ENCODE measurements around the gene SOX14. TPM values are rescaled to one million over a fixed set of nuclear protein-coding genes. Genes with fewer than 3 reads are reported as not detected.

Gene SOX14
- total RNA-seq, 1 donor from 2014 or later: not detected

DNA sequence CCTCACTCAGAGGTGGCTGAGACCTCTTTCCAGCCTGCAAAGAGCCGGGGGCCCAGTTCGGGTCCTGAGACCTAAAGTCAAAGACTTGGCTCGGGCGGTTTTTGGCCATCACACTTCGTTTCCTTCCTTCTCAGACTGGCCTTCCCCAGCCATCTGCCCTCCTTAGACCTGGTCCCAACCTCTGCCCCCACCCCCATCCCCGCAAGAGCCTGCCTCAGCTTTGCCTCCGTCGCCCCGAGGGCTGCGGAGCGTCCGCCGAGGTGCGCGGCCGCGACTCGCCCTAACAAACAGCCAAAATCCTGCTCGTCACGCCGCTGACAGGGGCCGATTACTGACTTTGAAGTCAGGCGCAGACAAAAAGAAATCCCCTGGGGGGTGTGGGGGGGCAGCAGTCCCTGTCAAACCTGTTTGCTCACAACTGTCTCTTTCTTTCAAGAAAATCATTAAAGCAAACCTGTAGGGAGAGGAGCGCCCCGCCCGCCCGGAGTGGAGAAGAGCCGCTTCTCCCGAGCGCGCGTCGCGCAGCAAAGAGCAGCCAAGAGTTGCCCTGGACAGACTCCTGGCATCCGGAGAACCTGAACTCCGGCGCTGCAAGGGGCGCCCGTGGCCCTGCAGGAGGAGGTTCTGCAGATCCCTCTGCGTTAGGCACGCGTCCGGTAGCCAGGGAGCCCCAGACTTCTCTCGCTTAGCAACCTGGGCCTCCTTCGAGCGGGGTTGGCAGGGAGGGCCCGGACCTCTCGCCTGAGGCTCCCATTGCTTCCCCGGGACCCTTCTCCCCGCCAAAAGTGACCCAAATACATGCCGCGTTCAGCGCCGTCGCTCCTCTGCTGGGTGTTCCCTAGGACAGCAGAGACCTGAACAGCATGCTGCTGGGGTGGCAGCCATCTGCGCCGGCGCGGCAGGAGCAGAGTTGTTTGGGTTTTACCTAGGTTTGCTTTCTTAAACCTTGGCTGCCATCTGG is 4.5 kb downstream of the SOX14 start:
- DNase-seq (ENCODE audit: low read depth, low spot score): no peak

- no peak for DNase-seq (ENCODE audit: low read depth, low spot score)
Observed at GRCh38 chr3:137769322-137770065, 5.4 kb downstream of the SOX14 start.

DNA sequence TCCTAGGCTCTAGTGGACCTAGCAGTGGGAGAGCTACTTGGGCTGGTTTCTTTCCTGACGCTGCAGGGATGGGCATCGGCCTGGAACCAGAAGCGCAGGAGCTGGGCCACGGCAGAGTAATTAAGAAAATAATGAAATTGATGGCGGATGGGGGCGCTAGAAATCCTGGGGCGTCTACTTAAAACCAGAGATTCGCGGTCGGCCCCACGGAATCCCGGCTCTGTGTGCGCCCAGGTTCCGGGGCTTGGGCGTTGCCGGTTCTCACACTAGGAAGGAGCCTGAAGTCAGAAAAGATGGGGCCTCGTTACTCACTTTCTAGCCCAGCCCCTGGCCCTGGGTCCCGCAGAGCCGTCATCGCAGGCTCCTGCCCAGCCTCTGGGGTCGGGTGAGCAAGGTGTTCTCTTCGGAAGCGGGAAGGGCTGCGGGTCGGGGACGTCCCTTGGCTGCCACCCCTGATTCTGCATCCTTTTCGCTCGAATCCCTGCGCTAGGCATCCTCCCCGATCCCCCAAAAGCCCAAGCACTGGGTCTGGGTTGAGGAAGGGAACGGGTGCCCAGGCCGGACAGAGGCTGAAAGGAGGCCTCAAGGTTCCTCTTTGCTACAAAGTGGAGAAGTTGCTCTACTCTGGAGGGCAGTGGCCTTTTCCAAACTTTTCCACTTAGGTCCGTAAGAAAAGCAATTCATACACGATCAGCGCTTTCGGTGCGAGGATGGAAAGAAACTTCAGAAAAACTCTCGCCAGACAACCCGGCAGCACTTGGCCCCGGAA is 6.1 kb downstream of the SOX14 start:
- no peak for DNase-seq (ENCODE audit: low read depth, low spot score)

GRCh38 chr3:137770835-137771399 is 6.8 kb downstream of the SOX14 start:
- no peak for DNase-seq (ENCODE audit: low read depth, low spot score)

GRCh38 chr3:137771401-137772213 is 7.5 kb downstream of the SOX14 start:
- no peak for DNase-seq (ENCODE audit: low read depth, low spot score)

- no peak for DNase-seq (ENCODE audit: low read depth, low spot score)
Observed at GRCh38 chr3:137772214-137772955, 8.3 kb downstream of the SOX14 start.

GRCh38 chr3:137778941-137779340 is 14.8 kb downstream of the SOX14 start:
- DNase-seq (ENCODE audit: low read depth, low spot score): no peak

DNA sequence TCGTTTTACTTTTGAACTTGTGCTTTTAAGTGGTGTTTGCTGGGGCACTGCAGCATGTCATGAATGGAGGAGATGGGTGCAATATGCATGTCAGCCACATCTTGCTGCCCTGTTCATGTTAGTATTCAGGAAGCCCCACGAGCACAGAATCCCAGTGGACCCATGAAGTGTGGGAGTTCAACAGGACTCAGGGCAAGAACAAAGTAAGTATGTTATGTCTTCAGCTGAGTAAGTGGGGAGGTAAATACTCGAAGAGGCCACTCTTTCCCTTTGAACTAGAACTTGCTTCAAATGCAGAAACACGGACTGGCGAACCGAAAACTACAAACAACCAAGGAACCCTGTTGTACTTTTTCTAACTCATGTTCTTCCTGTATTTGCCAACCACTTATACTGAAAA is 23.4 kb downstream of the SOX14 start:
- no peak for DNase-seq (ENCODE audit: low read depth, low spot score)

GRCh38 chr3:137789236-137789635 is 25.1 kb downstream of the SOX14 start:
- DNase-seq (ENCODE audit: low read depth, low spot score): no peak

DNA sequence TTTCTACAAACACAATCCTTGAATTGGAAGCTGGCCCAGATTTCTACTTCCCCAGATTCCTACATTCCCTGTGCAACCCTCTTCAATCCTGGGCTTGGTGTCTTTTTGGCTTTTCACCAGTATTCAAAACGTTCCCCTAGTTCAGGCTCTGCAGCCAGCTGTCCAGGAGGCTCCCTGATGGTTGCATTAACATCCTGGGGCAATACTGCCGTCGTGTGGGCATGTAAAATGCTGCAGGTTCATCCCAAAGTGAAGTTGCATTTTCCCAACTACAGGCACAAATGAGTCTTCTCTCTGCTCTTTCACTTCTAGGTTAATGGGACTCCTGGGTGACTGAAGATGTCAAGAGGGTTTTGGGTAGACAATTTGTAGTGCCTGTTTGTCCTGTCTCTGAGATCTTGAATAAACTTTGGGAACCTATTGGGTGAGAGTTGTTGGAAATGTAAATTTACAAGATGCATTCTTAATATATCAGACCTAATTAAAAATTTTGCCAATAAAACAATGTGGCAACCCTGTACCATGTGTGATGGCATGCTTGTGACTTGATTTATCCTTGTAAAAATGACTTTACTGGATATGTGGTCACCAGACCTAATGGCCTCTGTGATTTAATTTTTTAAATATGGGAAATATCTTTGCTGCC is 28.6 kb downstream of the SOX14 start:
- no peak for DNase-seq (ENCODE audit: low read depth, low spot score)

DNA sequence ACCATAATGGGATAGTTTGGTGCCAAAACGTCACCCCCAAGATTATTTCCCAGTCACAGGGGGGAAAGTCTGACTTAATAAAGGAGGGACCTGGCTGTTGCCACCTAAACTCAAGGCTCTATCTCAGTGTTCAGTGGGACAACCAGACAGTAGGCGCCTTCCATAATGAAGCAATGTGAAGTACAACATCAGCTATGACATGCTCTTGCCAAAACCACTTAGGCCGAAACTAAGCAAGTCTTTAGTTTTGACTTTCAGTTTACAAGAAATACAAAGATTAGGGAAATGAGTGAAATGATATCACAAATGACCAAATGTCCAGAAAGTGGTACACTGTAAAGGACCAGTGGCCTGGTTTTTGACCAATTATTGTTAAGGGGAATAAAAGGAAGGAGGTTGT is 32.9 kb downstream of the SOX14 start:
- no peak for DNase-seq (ENCODE audit: low read depth, low spot score)

- no peak for DNase-seq (ENCODE audit: low read depth, low spot score)
Observed at GRCh38 chr3:137803215-137803614, 39.1 kb downstream of the SOX14 start.

DNA sequence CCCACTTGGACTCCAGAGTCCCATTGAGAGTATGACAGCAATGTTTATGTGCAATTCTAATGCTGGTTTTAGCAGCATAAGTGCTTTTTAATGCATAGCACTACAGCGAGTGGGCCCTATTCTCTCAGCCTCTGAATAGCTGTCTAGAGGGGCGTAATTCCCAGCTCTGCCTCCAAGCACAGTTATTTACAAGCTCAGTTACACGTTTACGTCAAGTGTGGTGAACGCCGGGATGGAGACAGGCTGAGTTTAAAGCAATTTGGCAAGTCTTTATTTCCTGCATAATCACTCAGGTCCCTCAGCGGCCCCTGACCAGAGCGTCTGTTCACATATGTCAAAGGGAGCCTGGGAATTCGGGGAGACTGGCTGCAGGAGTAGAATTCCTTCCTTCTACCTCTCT is 43.9 kb downstream of the SOX14 start:
- DNase-seq (ENCODE audit: low read depth, low spot score): no peak

DNA sequence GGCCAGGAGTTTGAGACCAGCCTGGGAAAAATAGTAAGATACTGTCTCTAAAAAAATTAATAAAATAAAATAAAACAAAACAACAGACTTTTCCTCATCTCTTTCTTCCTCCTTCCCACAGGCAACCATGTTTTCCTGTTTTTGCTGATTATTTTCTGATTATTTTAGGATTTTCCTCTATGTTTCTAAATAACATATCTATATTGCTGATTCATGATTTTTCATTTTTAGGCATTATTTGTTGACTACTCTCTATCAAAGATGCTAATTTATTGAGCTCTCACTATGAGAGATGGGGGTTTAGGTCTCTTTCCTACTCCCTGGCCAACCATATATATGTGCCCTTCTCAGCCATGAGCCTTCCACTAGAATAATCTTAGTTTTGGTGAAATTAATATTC is 45.4 kb downstream of the SOX14 start:
- DNase-seq (ENCODE audit: low read depth, low spot score): no peak

DNA sequence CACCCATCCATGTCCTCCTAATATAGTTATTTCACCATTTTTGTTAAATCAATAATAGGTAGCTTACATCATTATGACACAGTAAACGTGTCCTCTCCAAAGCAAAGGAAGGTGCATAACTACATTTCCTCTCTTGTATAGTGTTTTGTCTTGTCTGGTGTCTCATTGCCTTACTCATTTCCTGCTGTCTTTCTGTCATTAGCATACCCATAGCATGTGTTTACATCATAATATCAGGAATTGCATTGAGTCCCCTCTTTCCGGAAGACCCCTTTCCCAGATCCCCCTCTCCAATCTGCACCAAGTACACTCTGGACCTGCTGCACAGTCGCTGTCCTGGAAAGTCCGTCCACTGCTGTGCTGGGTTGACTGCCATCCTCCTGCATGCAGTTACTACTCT is 47.9 kb downstream of the SOX14 start:
- DNase-seq (ENCODE audit: low read depth, low spot score): no peak

DNA sequence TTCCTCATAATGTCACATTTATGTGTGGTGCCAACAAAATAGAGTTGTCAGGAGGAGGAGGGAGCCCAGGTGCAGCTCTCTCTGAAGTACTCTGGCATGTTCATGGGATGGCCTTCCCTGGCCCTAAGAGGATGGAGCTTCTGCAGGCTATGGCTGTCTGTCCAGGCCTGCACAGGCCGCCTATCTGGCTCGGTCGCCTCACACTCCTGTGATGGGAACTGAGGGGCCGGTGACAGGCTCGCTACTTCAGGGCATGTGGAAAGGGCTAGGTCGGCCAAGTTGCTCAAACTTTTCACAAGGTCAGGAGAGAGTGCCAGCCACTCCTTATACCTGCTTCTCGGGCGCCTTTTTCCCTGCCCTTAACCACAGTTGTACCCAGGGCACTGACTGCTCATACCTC is 51.1 kb downstream of the SOX14 start:
- no peak for DNase-seq (ENCODE audit: low read depth, low spot score)
